ENCODE results near the gene SDK2. TPM values are rescaled to one million over a fixed set of nuclear protein-coding genes. Genes with fewer than 3 reads are reported as not detected.

The SDK2 gene
- total RNA-seq, 2 donors from 2014 or later: 1.5 to 5.6 TPM

DNA sequence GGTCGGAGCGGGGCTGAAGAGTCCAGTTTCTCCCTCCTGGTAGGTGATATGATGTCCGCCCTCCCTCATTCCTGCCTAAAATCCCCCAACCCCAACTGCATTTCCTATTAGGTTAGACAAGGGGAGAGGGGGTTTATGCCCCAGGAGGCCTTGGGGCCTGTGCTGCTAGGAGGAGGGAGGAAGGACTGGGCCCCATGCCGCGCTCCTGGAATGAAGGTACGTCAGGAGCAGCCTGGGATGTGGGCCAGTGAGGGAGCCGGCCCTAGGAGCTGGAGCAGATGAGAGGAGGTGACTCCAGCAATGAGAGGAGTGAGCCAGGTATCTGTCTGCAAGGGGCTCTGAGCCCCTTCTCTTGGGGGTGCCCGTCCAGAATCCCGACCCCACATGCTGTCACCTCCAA lies 285.6 kb downstream of the SDK2 start:
- Histone ChIP-seq H3K36me3 (no peaks in the 10 kb centered on the region), H3K27me3 (no peaks in the 10 kb centered on the region), H3K9me3 (no peaks in the 10 kb centered on the region), H3K4me3 (no peak overlapping the region), H3K27ac (no peak overlapping the region), H3K4me1 (peaks cover 0 to 28% of the 10 kb centered on the region in 2 donors)
- DNase-seq (ENCODE audit: low spot score): no peak
- TF ChIP-seq, protein P1, sequence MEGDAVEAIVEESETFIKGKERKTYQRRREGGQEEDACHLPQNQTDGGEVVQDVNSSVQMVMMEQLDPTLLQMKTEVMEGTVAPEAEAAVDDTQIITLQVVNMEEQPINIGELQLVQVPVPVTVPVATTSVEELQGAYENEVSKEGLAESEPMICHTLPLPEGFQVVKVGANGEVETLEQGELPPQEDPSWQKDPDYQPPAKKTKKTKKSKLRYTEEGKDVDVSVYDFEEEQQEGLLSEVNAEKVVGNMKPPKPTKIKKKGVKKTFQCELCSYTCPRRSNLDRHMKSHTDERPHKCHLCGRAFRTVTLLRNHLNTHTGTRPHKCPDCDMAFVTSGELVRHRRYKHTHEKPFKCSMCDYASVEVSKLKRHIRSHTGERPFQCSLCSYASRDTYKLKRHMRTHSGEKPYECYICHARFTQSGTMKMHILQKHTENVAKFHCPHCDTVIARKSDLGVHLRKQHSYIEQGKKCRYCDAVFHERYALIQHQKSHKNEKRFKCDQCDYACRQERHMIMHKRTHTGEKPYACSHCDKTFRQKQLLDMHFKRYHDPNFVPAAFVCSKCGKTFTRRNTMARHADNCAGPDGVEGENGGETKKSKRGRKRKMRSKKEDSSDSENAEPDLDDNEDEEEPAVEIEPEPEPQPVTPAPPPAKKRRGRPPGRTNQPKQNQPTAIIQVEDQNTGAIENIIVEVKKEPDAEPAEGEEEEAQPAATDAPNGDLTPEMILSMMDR (IDR thresholded peaks at IDR 0.05): no peak

GRCh38 chr17:73357981-73358380 lies 286.3 kb downstream of the SDK2 start:
- H3K4me1 ChIP-seq: peaks cover 0 to 28% of the 10 kb centered on the region in 2 donors
- no peaks in the 10 kb centered on the region for H3K9me3 ChIP-seq
- no peak for DNase-seq (ENCODE audit: low spot score)
- TF ChIP-seq, protein P1 (IDR thresholded peaks at IDR 0.05): no peak
- H3K4me3 ChIP-seq: no peak overlapping the region
- H3K36me3 ChIP-seq: no peaks in the 10 kb centered on the region
- no peak overlapping the region for H3K27ac ChIP-seq
- H3K27me3 ChIP-seq: no peaks in the 10 kb centered on the region

DNA sequence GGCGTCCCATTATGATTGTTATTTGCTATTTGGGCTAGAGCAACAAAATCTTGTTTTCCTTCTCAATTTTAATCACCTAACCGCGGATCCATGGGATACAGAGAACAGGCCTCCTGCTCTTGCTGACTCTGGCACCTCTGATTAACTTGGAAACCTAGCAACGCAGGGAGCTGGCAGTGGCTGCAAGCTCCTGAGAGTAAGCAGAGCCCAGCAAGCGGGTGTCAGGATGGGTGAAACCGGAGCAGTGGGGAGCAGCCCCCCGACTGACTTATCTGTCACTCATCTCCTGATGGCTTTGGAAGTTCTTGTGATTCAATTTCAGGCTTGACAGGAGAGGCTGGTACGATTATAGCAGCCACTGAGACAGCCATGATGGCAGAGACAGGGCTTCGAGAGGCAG lies 286.9 kb downstream of the SDK2 start:
- TF ChIP-seq, protein P1 (IDR thresholded peaks at IDR 0.05): no peak
- Histone ChIP-seq H3K27ac (no peak overlapping the region), H3K9me3 (no peaks in the 10 kb centered on the region), H3K27me3 (no peaks in the 10 kb centered on the region), H3K4me3 (no peak overlapping the region), H3K4me1 (peaks cover 0 to 28% of the 10 kb centered on the region in 2 donors), H3K36me3 (no peaks in the 10 kb centered on the region)
- no peak for DNase-seq (ENCODE audit: low spot score)

GRCh38 chr17:73356561-73357170 lies 287.6 kb downstream of the SDK2 start:
- DNase-seq (ENCODE audit: low spot score): no peak
- Histone ChIP-seq H3K36me3 (no peaks in the 10 kb centered on the region), H3K27me3 (no peaks in the 10 kb centered on the region), H3K4me1 (peaks cover 0 to 28% of the 10 kb centered on the region in 2 donors), H3K4me3 (no peak overlapping the region), H3K9me3 (no peaks in the 10 kb centered on the region), H3K27ac (no peak overlapping the region)
- TF ChIP-seq, protein P1 (IDR thresholded peaks at IDR 0.05): no peak

DNA sequence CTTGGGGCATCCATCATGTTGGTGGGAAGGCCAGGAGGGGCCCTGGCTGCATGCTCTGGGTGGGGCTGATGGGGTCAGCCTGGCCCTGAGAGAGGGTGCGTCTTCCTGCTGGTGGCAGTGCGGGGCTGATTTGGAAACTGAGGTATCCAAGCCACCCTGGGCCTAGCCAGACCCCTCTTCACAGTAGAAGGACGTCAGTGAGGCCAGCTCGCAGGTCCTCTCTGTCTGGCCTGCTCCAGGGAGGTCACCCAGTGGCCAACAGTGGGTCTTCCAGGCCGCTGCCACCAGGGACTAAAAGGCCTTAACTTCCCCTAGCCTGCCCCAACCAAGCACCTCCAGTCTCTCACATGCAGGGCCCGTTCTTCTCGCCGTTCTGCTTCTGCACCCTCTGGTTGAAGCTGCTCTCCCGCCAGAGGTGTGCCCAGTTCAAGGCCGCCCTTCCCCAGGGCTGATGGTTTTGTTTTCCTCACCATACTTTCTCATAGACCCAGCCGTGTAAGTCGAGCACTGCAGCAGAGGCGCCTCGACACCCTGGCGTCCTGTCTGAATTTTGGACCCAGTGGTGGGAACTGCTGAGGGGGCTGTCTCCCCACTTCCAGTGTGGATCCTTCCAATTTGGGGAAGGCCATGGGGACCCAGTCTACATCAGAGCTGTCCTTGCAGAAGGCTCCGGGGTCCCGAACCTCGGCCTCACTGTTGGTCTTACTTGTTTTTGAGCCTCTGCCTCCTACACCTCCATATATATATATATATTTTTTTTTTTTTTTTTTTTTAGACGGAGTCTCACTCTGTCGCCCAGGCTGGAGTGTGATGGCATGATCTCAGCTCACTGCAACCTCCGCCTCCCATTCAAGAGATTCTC lies 289.6 kb downstream of the SDK2 start:
- no peak overlapping the region for H3K4me3 ChIP-seq
- no peaks in the 10 kb centered on the region for H3K9me3 ChIP-seq
- DNase-seq (ENCODE audit: low spot score): no peak
- H3K36me3 ChIP-seq: no peaks in the 10 kb centered on the region
- H3K27me3 ChIP-seq: no peaks in the 10 kb centered on the region
- TF ChIP-seq, protein P1 (IDR thresholded peaks at IDR 0.05): no peak
- peaks cover 0 to 17% of the 10 kb centered on the region in 2 donors for H3K4me1 ChIP-seq
- no peak overlapping the region for H3K27ac ChIP-seq

All from right atrium auricular region (tissue), 2 donors.